IMR-90 (cell line): ENCODE data around the gene BCO2. TPM values are rescaled to one million over a fixed set of nuclear protein-coding genes. Genes with fewer than 3 reads are reported as not detected.

Source experiments
- polyA plus RNA-seq, 3 experiments: library from polyadenylated mRNA; depleted of rRNA; stranded (reverse); fragments of >200 nt; gene quantifications; 2 replicates each; pipeline ENCODE4 v1.2.3, GENCODE V29; 2012; ENCODE audit warnings: low replicate concordance in 1 of 3
- total RNA-seq: library from RNA; depleted of rRNA; stranded (reverse); fragments of >200 nt; gene quantifications from 2 replicates; pipeline ENCODE4 v1.2.3, GENCODE V29; 2012
- TF ChIP-seq, protein P1 (sequence below): fragments of 150-350 bp; IDR thresholded peaks from 2 replicates; pipeline ENCODE4 v1.6.1; 2016; ENCODE audit warnings: low read depth, mild to moderate bottlenecking, low read length, moderate library complexity, borderline replicate concordance

The BCO2 gene
- total and polyA plus RNA-seq, 2 of the 4 experiments (the other 2 are of a cell fraction) = 0.18 to 0.68 TPM

DNA sequence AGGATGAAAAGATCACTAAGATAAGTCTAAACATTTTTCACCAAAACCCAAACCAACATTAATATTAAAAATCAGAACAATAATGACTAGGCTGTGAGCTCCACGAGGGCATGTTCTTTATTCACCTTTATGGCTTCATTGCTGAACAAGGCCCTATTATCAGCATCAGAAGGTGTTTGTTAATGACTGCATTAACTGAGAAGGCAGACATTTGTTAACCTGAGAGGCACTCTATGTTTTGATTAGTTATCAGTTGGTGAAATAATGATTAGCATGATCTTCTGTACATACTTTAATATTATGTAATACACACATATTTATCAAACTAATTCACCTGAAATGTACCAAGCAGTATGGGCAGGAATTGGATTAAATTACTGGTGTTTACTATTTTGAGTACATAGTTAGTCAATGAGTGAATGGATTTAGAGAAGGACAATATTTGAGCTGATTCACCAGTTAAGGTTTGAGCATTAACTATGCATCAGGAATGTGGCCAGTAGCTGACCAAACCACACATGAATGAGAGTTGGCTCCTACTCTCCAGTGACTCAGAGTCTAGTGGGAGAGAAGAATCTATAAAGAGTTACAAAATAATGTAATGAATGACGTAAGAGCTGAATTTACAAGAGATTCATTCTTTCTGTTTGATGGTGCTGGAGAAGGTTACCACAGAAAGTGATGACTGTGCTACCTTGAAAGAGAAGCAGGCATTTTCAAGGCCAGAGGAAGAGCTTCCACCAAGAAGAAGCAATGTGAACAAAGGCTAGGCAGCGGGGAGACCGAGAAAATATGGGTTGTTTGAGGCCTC, 18.2 kb upstream of the BCO2 start (continued):
- TF ChIP-seq, protein P1, sequence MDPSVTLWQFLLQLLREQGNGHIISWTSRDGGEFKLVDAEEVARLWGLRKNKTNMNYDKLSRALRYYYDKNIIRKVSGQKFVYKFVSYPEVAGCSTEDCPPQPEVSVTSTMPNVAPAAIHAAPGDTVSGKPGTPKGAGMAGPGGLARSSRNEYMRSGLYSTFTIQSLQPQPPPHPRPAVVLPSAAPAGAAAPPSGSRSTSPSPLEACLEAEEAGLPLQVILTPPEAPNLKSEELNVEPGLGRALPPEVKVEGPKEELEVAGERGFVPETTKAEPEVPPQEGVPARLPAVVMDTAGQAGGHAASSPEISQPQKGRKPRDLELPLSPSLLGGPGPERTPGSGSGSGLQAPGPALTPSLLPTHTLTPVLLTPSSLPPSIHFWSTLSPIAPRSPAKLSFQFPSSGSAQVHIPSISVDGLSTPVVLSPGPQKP = no peak
